A549 (cell line): ENCODE measurements around the gene MTPN.

Experiments
- BHLHE40 ChIP-seq: IDR thresholded peaks from 2 replicates; pipeline ENCODE4 v1.6.1; 2012; ENCODE audit warnings: low read depth, low read length, inconsistent platforms
- CBX2 ChIP-seq: fragments of 200-600 bp; sonication (generic); IDR thresholded peaks from 2 replicates; pipeline ENCODE4 v1.6.1; 2016; ENCODE audit warnings: low read depth, mild to moderate bottlenecking, borderline replicate concordance
- CEBPB ChIP-seq, 2 experiments: fragments of >200 bp in 1 of 2; sonication (Bioruptor Twin) in 1 of 2; formaldehyde crosslinking in 1 of 2; IDR thresholded peaks; 2 replicates each; pipeline ENCODE4 v1.6.1; 2012 to 2016
- ELK1 ChIP-seq: fragments of 150-350 bp; IDR thresholded peaks from 2 replicates; pipeline ENCODE4 v1.6.1; 2014; ENCODE audit warnings: low read depth, mild to moderate bottlenecking, low read length
- HMGXB4 ChIP-seq: fragments of 250-450 bp; sonication (Bioruptor Pico); IDR thresholded peaks from 2 replicates; pipeline ENCODE4 v1.5.0; 2021; ENCODE audit warnings: mild to moderate bottlenecking, moderate library complexity, borderline replicate concordance
- JUN ChIP-seq, 2 experiments: fragments of >200 bp; sonication (Bioruptor Twin); formaldehyde crosslinking; IDR thresholded peaks; 2 replicates in 1 of 2; 3 replicates in 1 of 2; pipeline ENCODE4 v1.6.1; 2016 to 2017
- JUNB ChIP-seq: fragments of >200 bp; sonication (Bioruptor Twin); formaldehyde crosslinking; IDR thresholded peaks from 2 replicates; pipeline ENCODE4 v1.6.1; 2016
- KDM1A ChIP-seq: fragments of 200-600 bp; sonication (generic); IDR thresholded peaks from 2 replicates; pipeline ENCODE4 v1.6.1; 2016; ENCODE audit warnings: low read depth, mild to moderate bottlenecking
- RAD21 ChIP-seq, 2 experiments: fragments of >200 bp in 1 of 2; sonication (Bioruptor Twin) in 1 of 2; formaldehyde crosslinking in 1 of 2; IDR thresholded peaks in 1 of 2; conservative IDR thresholded peaks in 1 of 2; 2 replicates in 1 of 2; 3 replicates in 1 of 2; pipeline ENCODE4 v1.6.1; 2012 to 2018; ENCODE audit warnings: inconsistent platforms in 1 of 2
- SMC3 ChIP-seq: fragments of >200 bp; sonication (Bioruptor Twin); formaldehyde crosslinking; IDR thresholded peaks from 3 replicates; pipeline ENCODE4 v1.6.1; 2018; ENCODE audit warnings: inconsistent platforms
- SREBF2 ChIP-seq: fragments of 450-650 bp; IDR thresholded peaks from 2 replicates; pipeline ENCODE4 v1.6.1; 2014; ENCODE audit warnings: mild to moderate bottlenecking, moderate library complexity
- TF ChIP-seq, protein P1 (sequence below): fragments of >200 bp; sonication (Bioruptor Twin); formaldehyde crosslinking; IDR thresholded peaks from 3 replicates; pipeline ENCODE4 v1.5.1; 2016
- TF ChIP-seq, protein P2 (sequence below): IDR thresholded peaks from 2 replicates; pipeline ENCODE4 v1.6.1; 2012

GRCh38 chr7:135966341-135967043 lies 10.7 kb downstream of the MTPN start:
- TF ChIP-seq SMC3 (no peak), SREBF2 (no peak), CEBPB (IDR thresholded peaks at IDR 0.05) (no peak), ELK1 (no peak), JUN (IDR thresholded peaks at IDR 0.05) (no peak), HMGXB4 (CRISPR knock-in tag) (no peak), JUNB (no peak), RAD21 (conservative IDR thresholded peaks at IDR 0.05 in 1 of 2, IDR thresholded peaks at IDR 0.05 in 1 of 2) (no peak), KDM1A (no peak), BHLHE40 (no peak), CBX2 (no peak)
- TF ChIP-seq, protein P1, sequence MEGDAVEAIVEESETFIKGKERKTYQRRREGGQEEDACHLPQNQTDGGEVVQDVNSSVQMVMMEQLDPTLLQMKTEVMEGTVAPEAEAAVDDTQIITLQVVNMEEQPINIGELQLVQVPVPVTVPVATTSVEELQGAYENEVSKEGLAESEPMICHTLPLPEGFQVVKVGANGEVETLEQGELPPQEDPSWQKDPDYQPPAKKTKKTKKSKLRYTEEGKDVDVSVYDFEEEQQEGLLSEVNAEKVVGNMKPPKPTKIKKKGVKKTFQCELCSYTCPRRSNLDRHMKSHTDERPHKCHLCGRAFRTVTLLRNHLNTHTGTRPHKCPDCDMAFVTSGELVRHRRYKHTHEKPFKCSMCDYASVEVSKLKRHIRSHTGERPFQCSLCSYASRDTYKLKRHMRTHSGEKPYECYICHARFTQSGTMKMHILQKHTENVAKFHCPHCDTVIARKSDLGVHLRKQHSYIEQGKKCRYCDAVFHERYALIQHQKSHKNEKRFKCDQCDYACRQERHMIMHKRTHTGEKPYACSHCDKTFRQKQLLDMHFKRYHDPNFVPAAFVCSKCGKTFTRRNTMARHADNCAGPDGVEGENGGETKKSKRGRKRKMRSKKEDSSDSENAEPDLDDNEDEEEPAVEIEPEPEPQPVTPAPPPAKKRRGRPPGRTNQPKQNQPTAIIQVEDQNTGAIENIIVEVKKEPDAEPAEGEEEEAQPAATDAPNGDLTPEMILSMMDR: no peak
- TF ChIP-seq, protein P2, sequence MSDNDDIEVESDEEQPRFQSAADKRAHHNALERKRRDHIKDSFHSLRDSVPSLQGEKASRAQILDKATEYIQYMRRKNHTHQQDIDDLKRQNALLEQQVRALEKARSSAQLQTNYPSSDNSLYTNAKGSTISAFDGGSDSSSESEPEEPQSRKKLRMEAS: no peak
